ENCODE measurements around the gene COL6A3.
A peak's percentile ranks its signal among the peaks of the same experiment; 100 is the strongest.
"Not testable (repeated sequence)": the region's sequence is repeated elsewhere in the genome, so short reads cannot be mapped to it uniquely, and the experiment has no call there.

COL6A3 gene

GRCh38 chr2:237312021-237312755 is 101.8 kb downstream of the COL6A3 start:
- DNase-seq = no peak

GRCh38 chr2:237310515-237311114 is 103.3 kb downstream of the COL6A3 start:
- no peak for DNase-seq

- DNase-seq = no peak
Observed at GRCh38 chr2:237309416-237309815, 104.5 kb downstream of the COL6A3 start.

GRCh38 chr2:237309011-237309410 is 105.0 kb downstream of the COL6A3 start:
- no peak for DNase-seq

GRCh38 chr2:237307474-237307873 is 106.5 kb downstream of the COL6A3 start:
- DNase-seq = no peak

- DNase-seq = no peak
Observed at GRCh38 chr2:237306787-237307170, 107.2 kb downstream of the COL6A3 start.

- DNase-seq = no peak
Observed at GRCh38 chr2:237306083-237306786, 107.7 kb downstream of the COL6A3 start.

GRCh38 chr2:237305579-237305978 is 108.4 kb downstream of the COL6A3 start:
- no peak for DNase-seq

- DNase-seq = no peak
Observed at GRCh38 chr2:237304763-237305514, 109.0 kb downstream of the COL6A3 start.

GRCh38 chr2:237303244-237303643 is 110.7 kb downstream of the COL6A3 start:
- not testable (repeated sequence) for DNase-seq

- DNase-seq = no peak
Observed at GRCh38 chr2:237301595-237301994, 112.4 kb downstream of the COL6A3 start.

GRCh38 chr2:237300739-237301138 is 113.2 kb downstream of the COL6A3 start:
- no peak for DNase-seq

GRCh38 chr2:237299906-237300305 is 114.1 kb downstream of the COL6A3 start:
- DNase-seq = no peak

GRCh38 chr2:237298151-237299118 is 115.5 kb downstream of the COL6A3 start:
- no peak for DNase-seq

- DNase-seq = no peak
Observed at GRCh38 chr2:237297421-237298150, 116.4 kb downstream of the COL6A3 start.

GRCh38 chr2:237296756-237297155 is 117.2 kb downstream of the COL6A3 start:
- no peak for DNase-seq

GRCh38 chr2:237295889-237296480 is 118.0 kb downstream of the COL6A3 start:
- no peak for DNase-seq

GRCh38 chr2:237294460-237294859 is 119.5 kb downstream of the COL6A3 start:
- no peak for DNase-seq

GRCh38 chr2:237293978-237294377 is 120.0 kb downstream of the COL6A3 start:
- DNase-seq = no peak

- peak; percentile 23 to 33 for DNase-seq
Observed at GRCh38 chr2:237291138-237291792, 122.7 kb downstream of the COL6A3 start.
